Stimulated activated CD8-positive, alpha-beta memory T cell treated with anti-CD3 and anti-CD28 coated beads, Interleukin-12 subunit alpha, Interleukin-12 subunit beta, amount 100 ng/mL, for 24 hours (primary cell): ENCODE data around the gene AMIGO2.

Source experiments
- DNase-seq: peaks from one replicate; pipeline ENCODE4 v3.0.0-alpha.2; 2020; ENCODE audit errors: extremely low read depth

Gene AMIGO2

GRCh38 chr12:47033789-47034555 is 45.8 kb downstream of the AMIGO2 start:
- DNase-seq, result no peak

- DNase-seq, result no peak
Observed at GRCh38 chr12:47033081-47033480, 46.7 kb downstream of the AMIGO2 start.

- no peak for DNase-seq
Observed at GRCh38 chr12:47032644-47033043, 47.1 kb downstream of the AMIGO2 start.

- no peak for DNase-seq
Observed at GRCh38 chr12:47029903-47030302, 49.9 kb downstream of the AMIGO2 start.

- no peak for DNase-seq
Observed at GRCh38 chr12:47028981-47029708, 50.6 kb downstream of the AMIGO2 start.

- DNase-seq, result no peak
Observed at GRCh38 chr12:47028186-47028585, 51.6 kb downstream of the AMIGO2 start.
